OCI-M2 (cell line): ENCODE results near the gene AAK1.
"Not testable (repeated sequence)": the region's sequence is repeated elsewhere in the genome, so short reads cannot be mapped to it uniquely, and the experiment has no call there.

Experiments
- DNase-seq: peaks from one replicate; lab custom pipeline; 2025; ENCODE audit not compliant: unreplicated experiment; lab: John Stamatoyannopoulos, UW

The AAK1 gene

DNA sequence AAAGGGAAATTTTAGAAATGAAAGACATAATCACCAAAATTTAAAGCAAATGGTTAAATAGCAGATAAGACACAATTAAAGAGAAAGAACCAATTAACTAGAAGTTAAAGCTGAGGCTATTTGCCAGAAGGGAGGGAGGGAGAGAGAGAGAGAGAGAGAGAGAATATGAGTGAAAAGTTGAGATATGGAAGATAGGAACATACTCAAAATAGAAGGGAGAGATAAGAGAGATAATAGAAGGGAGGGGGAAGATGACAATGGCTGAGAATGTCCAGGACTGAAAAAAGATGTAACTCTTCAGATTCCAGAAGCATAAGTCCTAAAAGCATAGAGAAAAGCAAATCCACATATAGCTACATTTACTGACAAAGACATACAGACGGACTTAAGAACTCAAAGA, 17.1 kb upstream of the AAK1 start:
- no peak for DNase-seq

DNA sequence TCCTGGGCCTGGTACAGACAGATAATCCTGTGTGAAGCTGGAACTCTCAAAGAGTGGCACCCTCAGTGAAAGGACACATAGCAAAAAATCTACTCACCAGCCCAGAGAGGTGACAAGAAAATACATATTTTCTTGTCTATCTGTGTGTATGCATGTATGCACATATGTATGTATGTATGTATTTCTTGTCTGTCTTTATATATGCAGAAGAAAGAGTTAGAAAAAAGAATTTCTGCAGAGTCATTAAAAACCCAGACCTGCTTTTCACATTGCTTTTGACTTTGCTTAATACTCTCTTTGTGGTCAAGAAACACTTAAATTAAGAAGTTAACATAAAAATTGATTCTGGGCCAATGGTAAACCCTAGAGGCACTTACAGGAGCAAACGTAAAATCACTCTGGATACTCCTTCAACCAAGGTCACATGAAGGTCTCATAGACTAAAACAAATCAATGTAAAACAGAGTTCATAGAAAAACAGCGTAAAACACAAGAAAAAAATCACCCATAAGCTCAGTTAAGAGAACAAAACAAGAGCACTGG, 16.5 kb upstream of the AAK1 start:
- DNase-seq = no peak

DNA sequence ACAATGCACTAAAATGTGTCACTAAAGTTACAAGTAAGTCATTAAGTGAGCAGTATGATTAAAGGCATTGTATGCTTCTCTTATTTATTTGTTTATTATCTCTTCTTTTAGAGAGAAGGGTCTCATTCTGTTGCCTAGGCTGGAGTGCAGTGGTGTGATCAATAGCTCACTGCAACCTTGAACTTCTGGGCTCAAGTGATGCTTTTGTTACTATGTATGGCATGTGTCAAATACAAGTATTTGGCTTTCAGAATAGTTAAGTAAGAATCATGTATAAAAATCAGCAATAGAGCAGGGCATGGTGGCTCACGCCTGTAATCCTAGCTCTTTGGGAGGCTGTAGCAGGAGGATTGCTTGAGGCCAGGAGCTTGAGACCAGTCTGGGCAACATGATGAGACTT, 15.8 kb upstream of the AAK1 start:
- DNase-seq = no peak

DNA sequence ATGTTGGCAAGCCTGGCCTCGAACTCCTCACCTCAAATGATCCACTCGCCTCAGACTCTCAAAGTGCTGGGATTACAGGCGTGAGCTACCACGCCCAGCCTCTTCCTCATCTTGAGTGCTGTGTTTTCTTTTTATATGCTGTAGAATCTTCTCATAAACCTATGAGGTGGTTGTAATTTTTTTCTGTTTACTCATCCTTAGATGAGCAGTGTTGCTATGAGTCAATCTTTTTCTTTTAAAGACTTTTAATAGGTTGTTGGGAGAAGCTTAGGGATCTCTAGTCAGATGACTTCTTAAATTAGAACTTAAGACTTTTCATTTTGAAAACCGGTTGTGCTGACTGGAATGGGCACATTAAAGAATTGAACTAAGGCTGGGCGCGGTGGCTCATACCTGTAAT, 8.7 kb upstream of the AAK1 start:
- no peak for DNase-seq

DNA sequence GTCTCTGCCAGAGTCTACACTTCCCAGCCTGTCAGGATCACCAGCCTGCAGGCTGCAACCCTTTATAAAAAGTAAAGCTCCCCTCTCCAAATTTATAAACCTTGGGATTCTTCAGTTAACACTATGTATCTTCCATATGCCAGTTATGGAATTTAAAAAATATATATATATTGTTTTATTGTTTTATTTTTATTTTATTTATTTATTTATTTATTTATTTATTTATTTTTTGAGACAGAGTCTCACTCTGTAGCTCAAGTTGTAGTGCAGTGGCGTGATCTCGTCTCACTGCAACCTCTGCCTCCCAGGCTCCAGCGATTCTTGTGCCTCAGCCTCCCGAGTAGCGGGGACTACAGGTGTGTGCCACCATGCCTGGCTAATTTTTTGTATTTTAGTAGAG, 3.7 kb upstream of the AAK1 start:
- not testable (repeated sequence) for DNase-seq

DNA sequence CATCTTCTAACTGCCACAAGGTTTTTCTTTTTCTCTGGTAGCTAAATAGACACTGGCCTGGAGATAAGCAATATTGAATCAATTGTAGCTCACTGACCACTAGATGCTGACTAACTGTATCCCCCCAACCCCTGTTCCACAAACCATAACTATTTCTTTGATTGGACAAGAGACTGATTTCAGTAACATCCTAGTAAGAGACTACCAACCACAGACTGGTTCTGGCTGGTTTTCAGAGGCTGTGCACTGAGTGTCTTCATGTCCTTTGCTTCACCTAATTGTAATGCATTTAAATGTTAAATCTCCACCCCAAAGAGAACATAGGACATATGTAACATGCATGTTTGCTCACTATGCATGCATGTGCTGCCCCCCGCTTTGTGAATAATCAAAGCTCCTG, 3.2 kb upstream of the AAK1 start:
- no peak for DNase-seq

DNA sequence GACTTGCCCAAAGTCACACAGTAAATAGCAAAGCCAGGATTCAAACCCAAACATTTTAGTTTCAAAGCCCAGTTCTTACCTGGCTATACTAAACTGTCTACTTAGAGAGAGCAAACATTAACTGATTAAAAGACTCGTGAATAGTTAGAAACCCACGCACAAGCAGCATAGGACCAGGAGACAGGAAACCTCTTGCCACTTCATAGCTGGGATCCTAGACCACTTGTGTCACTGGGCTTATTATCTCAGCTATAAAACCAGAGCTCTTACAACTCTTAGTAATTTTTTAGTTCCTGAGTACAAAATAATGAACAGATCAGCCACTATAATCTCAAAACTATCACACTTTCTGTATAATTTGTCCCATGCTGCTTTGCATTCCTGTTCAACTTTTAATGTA, 2.4 kb upstream of the AAK1 start:
- DNase-seq = no peak

DNA sequence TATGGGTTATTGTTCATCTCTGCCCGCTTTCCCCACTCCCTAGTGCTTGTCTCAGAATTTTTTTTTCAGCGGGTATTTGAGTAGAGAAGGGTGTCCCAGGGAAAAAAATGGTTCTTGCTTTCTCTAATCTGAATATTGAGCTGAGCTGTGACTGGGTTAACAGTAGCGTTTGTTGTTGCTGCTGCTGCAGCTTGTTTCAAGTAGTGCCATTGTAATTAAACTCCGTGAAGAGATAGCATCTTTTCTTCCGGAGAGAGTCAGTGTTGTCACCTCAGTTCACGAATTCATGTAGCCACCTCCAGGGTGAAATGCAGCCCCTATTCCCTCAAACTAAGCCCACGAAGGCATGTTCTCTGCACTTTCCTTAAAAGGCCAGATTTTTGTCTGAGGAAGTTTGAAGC, 1.5 kb upstream of the AAK1 start:
- no peak for DNase-seq

DNA sequence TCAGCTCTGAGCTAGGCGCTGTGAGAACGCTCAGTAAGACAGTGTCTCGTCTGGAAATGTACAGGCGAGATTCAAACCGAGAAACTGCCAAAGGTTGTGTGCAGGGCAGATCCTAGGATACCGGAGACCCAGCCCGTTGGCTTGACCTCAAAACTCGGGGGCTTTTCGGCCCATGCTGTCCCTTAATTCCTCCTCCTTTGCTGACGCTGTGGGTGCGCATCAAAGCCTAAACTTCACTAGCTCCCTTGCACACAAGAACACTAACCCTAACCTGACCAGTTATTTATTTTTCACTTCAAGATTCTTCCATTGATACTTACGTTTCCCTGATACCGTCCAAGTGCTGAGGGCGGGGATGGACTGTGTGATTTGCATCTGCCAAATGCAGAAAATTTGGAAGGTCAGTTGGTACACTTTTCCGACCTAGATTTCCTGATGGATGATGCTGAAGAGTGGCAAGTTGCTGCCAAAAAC, 1.0 kb upstream of the AAK1 start:
- no peak for DNase-seq

DNA sequence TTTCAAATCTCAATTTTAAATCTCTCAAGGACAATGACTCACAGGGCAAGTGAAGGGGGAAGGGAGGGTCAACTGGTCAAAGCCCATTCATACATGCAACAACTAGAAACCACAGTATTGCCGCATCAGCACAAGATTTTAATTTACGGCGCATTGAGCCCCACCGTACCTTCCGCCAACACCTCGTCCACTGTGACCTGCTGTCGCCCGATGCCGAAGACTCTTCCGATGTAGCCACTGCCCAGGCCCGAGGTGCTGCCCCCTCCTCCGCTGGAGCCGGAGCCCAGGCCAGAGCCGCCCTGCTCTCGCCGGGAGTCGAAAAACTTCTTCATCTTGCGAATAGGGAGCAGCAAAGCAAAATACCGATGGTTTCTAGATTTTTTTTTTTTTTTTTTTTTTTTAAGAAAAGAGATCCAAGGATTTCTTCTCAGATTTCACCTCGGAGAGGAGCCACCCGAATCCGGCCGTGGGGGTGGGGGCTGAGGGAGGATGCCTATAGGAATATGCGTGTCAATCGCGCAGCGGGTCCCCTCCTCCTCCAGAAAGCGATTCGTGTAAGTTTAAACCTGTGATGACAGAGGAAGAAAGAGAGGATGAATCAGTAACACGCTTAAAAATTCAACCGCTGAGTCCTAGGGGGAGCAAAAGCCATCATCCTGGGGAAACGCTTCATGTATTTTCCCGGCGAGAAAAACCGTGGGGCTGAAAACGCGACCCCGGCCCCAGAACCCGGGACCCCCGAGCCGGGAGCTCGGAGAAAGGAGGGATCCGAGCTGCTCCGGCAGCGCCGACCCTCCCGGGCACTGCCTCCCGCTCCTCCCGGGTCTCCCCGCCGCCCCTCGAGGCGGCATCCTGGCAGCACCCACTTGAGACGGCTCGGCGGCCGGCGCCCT, 584 bp downstream of the AAK1 start:
- no peak for DNase-seq

DNA sequence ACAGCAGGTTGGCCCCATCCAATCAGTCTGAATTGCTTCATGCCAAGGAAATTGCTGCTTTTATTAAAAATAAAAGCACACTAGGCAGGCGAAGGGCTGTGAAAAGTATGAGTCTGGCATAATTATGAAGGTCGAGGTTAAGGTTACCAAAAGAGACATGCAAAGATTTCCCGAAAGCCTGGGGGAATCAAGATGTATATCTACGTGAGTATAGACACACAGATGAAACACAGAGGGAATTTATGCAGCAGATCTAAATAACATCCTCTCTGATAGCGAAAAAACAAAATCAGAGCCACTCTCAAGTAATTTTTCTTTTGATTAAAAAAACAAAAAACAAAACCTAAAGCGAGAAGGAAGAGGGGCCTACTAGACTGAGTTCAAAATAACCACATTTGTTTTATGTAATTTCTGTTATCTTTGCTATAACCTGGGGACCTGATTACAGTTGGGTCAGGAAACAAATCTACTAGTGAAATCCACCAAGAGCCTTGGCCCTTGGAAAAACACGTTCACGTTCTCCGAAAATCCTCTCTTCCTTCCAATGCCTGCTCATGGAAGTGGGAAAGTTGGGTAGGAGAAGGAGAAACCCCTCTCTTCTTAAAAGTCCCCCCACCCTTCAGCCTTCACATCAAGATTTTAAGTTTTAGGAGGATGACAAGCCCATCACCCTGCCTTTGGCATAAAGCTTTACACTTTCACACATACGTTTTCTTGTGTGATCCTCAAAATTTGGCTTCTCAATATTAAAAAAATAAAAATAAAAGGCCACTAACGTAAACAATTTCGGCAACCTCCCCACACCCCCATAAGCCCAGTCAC, 1.4 kb downstream of the AAK1 start:
- no peak for DNase-seq

DNA sequence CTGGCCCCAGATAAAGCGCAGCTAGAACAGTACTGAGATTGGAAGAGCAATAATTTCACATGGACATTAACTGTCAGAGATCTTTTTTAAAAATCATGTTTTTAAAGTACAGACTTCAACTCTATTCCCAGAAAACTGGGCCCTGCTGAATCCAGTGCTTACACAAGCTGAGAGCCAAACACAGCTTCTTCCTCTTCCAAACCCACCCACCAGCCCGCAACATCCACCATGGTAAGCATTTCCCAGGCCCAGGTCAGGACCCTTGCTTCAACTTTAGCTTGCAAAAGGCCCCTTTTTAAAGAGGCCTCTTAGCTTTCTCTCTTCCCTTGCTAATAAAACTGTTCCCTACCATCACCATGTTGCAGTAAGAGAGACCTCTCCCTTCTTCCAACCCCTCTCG, 2.1 kb downstream of the AAK1 start:
- DNase-seq = no peak

DNA sequence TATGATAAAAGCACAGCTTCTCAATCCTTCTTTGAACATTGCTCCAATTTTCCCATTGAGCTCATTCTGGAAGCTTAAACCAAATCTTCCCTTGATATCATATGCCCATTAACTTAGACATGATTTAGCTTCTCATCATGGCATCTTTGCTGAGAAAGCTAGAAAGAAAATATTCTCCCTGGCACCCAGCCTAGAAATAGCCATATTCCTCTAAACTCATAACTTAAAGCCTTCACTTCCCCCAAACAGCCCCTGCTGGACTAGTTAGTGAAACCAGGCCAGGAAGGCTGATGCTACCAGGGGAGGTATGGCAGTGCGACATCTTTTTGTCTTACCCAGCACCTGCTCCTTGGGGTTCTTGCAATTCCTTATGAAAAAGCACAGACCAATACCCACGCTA, 4.3 kb downstream of the AAK1 start:
- DNase-seq = no peak

DNA sequence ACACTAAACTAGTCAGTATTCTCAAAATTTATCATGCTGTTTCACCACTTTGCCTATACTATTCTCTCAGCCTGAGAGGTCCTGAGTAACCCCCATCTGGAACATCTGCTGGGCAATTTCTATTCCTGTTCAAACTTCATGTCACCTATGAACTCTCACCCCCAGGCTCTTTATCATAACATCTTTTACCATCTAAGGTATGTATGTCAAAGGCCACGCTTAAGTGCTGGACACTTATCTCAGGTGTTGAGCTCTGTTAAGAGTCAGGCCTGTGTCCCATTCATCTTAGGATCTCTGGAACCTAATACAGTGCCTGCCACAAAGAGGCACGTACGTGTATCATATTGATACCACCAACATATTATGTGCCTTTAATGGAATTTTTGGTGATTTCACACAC, 4.9 kb downstream of the AAK1 start:
- DNase-seq = no peak

DNA sequence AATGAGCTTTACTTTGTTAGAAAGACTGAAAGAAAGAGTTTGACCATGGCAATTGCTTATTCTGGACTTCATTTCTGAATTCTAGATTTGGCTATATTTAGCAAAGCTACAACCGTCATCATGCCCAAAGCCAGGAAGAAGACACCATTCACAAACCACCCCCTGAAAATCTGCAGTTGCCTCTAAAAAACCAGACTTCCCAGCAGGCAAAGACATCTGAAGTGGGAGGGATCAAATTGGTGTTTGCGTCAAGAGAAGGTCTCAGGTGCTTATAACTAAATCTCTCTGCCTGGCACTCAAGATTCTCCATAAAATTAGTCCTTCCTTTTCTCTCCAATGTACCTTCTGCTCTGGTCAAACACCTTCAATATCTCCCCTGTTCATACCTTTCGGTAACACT, 5.6 kb downstream of the AAK1 start:
- no peak for DNase-seq

DNA sequence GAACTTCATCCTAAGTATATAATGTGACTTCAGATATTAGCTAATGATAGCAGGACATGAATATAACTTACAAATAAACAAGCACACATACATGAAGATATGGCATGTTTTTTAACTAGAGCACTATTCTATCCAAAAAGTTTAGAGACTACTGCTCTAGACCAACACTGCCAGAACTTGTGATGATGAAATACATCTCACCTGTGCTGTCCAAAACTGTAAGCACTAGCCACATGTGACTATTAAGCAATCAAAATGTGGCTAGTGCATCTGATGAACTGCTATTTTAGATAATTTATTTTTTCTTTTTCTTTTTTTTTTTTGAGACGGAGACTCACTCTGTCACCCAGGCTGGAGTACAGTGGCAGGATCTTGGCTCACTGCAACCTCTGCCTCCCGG, 7.1 kb downstream of the AAK1 start:
- no peak for DNase-seq

DNA sequence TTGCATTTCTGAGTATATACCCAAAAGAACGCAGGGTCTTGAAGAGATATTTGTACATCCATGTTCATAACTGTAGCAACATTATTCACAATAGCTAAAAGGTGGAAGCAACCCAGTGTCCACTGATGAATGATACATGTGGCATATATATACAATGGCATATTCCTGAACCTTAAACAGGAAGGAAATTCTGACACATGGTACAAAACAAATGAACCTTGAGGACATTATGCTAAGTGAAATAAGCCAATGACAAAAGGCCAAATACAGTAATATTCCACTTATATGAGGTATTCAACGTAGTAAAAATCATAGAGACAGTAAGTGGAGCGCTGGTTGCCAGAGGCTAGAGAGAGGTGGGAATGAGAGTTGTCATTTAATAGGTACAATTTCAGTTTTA, 8.1 kb downstream of the AAK1 start:
- DNase-seq = no peak

DNA sequence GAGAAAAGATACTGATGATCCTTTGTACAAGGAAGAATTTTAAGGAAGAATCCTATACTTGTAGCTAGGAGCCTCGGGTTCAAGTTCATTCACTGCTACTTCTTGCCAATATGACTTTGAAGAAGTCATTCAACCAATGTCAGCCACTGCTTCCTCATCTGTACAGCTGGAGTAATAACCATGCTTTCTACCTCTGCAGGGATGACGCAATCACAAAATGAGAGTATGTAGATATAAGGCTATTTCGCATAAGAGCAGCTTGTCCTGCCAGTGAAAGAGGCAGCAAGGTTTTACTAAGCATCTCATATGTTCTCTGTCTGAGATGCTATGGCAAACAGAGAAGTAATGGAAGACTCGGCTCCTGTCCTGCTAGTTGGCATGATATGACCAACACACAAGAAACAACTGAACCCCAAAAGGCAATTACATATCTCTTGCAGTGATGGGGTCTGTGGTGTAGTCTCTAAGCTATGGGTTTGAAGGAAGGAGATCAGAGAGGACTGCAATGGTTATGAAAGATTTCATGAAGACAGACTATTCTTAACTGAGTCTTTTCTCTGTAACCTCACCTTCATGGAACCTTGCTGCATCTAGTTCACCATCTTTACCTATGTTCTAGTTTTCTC, 9.2 kb downstream of the AAK1 start:
- DNase-seq = no peak

DNA sequence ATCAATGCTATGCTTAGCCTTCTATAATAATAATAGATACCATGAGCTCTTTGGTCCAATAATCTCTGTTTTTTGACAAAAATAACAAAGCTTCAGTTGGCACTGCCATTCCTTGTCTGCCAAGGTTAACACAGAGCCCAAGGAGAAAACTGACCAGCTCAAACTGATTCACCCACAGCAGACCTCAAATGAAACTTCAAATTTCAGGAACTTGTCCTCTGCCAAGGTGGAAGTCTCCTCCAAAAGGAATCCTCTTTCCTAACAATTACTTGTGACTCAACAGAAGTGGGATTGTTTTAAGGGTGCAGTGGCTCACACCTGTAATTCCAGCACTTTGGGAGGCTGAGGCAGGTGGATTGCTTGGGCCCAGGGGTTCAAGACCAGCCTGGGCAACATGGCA, 12.1 kb downstream of the AAK1 start:
- no peak for DNase-seq

DNA sequence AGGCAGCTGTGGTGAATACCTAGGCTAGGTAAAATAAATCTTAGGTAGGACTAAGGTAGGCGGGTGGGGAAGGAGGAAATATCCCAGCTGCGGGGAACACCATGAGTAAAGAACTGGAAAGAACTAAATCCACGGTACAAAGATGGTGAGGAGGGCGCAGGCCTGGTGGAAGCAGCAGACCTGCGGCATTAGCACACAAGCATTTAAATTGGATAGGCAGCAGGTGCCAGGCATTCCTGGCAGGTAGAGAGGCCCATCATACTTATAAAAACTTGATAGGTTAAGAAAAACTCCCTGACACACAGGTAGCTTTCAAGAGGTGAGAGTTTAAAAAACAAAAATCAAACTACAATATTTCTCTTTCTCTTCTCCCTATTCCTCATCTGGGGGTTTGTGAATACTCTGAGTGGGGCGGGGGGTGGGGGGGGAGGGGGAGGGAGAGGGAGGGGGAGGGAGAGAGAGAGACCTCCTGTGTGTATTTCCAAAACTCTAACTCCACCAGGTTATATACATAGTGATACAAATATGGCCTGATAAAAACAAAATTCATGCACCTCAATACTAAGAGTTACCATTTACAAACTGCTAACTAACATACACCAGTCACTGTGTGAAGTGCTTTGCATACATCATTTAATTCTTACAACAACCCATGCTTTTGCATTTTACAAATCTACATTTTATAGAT, 13.5 kb downstream of the AAK1 start:
- DNase-seq = no peak
